ENCODE data around the gene GADL1. TPM values are rescaled to one million over a fixed set of nuclear protein-coding genes. Genes with fewer than 3 reads are reported as not detected.
A peak's percentile ranks its signal among the peaks of the same experiment; 100 is the strongest.

GADL1 gene
- total and polyA plus RNA-seq, 2 experiments from 2014 or later = not detected

GRCh38 chr3:30811151-30811795 is 83.2 kb downstream of the GADL1 start:
- Histone ChIP-seq H3K79me2 (ENCODE audit: insufficient read depth) (no peaks in the 10 kb centered on the region), H3K4me1 (ENCODE audit: insufficient read depth) (no peaks in the 10 kb centered on the region), H4K20me1 (ENCODE audit: insufficient read depth) (no peaks in the 10 kb centered on the region), H2AFZ (0 out of 2 replicates have a peak overlapping the region, but pooled peaks have one; percentile 43), H3K9me2 (ENCODE audit: insufficient read depth) (peaks cover 3% of the 10 kb centered on the region; the same call in 1 of the 2 replicates), H3K36me3 (ENCODE audit: low read depth) (no peaks in the 10 kb centered on the region), H3K4me2 (ENCODE audit: unreplicated experiment) (no peak overlapping the region), H3F3A (ENCODE audit: insufficient read depth) (no peaks in the 10 kb centered on the region), H3K27me3 (replicated peaks; ENCODE audit: insufficient read depth) (no peaks in the 10 kb centered on the region), H3K9me3 (ENCODE audit: low read depth) (no peaks in the 10 kb centered on the region), H3K9ac (no peak overlapping the region), H3K4me3 (no peak overlapping the region), H3K27ac (no peak overlapping the region)
- DNase-seq = no peak
- TF ChIP-seq EZH2phosphoT487 (IDR thresholded peaks at IDR 0.05; ENCODE audit: insufficient read depth, low read depth) = no peak
- no peak for TF ChIP-seq EZH2 (IDR thresholded peaks at IDR 0.05; ENCODE audit: insufficient read depth, poor library complexity, severe bottlenecking)
- 18 to 20% methylated on average over 4 of the region's 4 CpGs for WGBS, 2 experiments (ENCODE audit: low coverage in 1 of 2, low lambda C conversion rate in 2 of 2, missing lambda C conversion rate in 2 of 2)
- in situ Hi-C loops (cut with MboI) = no loop called here

DNA sequence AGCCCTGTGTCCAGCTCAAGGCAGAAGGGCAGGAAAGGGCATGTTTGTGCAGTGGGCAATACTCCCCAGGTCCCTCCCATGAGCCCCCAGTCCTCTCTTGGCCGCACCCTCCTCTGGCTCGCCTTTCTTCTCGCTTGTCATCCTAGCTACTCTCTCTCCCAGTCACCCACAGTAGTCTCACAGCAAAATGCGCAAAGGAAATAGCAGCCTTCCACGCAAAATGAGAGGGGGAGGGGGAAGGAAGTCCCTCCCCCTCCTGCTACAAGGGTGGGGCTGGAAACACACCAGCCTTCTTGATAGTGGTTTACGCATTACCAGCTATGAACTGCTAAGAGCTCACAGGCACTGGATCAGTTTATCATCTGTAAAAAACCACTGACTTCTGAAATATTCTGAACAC is 83.8 kb downstream of the GADL1 start:
- H3K79me2 ChIP-seq (ENCODE audit: insufficient read depth) = no peaks in the 10 kb centered on the region
- no peaks in the 10 kb centered on the region for H3K27me3 ChIP-seq (replicated peaks; ENCODE audit: insufficient read depth)
- in situ Hi-C loops (cut with MboI) = no loop called here
- no peak for DNase-seq
- TF ChIP-seq EZH2phosphoT487 (IDR thresholded peaks at IDR 0.05; ENCODE audit: insufficient read depth, low read depth) = no peak
- no peak for TF ChIP-seq EZH2 (IDR thresholded peaks at IDR 0.05; ENCODE audit: insufficient read depth, poor library complexity, severe bottlenecking)
- H3K27ac ChIP-seq = no peak overlapping the region
- no peak overlapping the region for H3K4me3 ChIP-seq
- H3K4me2 ChIP-seq (ENCODE audit: unreplicated experiment) = no peak overlapping the region
- H3K36me3 ChIP-seq (ENCODE audit: low read depth) = no peaks in the 10 kb centered on the region
- H3K9ac ChIP-seq = no peak overlapping the region
- H3K4me1 ChIP-seq (ENCODE audit: insufficient read depth) = no peaks in the 10 kb centered on the region
- no peak overlapping the region for H2AFZ ChIP-seq
- peaks cover 3% of the 10 kb centered on the region; the same call in 1 of the 2 replicates for H3K9me2 ChIP-seq (ENCODE audit: insufficient read depth)
- no peaks in the 10 kb centered on the region for H3F3A ChIP-seq (ENCODE audit: insufficient read depth)
- 90 to 94% methylated on average over 6 of the region's 6 CpGs for WGBS, 2 experiments (ENCODE audit: low coverage in 1 of 2, low lambda C conversion rate in 2 of 2, missing lambda C conversion rate in 2 of 2)
- no peaks in the 10 kb centered on the region for H4K20me1 ChIP-seq (ENCODE audit: insufficient read depth)
- no peaks in the 10 kb centered on the region for H3K9me3 ChIP-seq (ENCODE audit: low read depth)

GRCh38 chr3:30805695-30806094 is 88.8 kb downstream of the GADL1 start:
- H3K9ac ChIP-seq = no peak overlapping the region
- H4K20me1 ChIP-seq (ENCODE audit: insufficient read depth) = no peaks in the 10 kb centered on the region
- H2AFZ ChIP-seq = no peak overlapping the region
- no peaks in the 10 kb centered on the region for H3K4me1 ChIP-seq (ENCODE audit: insufficient read depth)
- no peak overlapping the region for H3K27ac ChIP-seq
- H3K9me2 ChIP-seq (ENCODE audit: insufficient read depth) = peaks cover 10% of the 10 kb centered on the region
- H3K4me2 ChIP-seq (ENCODE audit: unreplicated experiment) = no peak overlapping the region
- no peaks in the 10 kb centered on the region for H3F3A ChIP-seq (ENCODE audit: insufficient read depth)
- H3K79me2 ChIP-seq (ENCODE audit: insufficient read depth) = no peaks in the 10 kb centered on the region
- H3K36me3 ChIP-seq (ENCODE audit: low read depth) = no peaks in the 10 kb centered on the region
- no peaks in the 10 kb centered on the region for H3K9me3 ChIP-seq (ENCODE audit: low read depth)
- H3K27me3 ChIP-seq (replicated peaks; ENCODE audit: insufficient read depth) = no peaks in the 10 kb centered on the region
- H3K4me3 ChIP-seq = no peak overlapping the region
- TF ChIP-seq EZH2phosphoT487 (IDR thresholded peaks at IDR 0.05; ENCODE audit: insufficient read depth, low read depth) = no peak
- no peak for TF ChIP-seq EZH2 (IDR thresholded peaks at IDR 0.05; ENCODE audit: insufficient read depth, poor library complexity, severe bottlenecking)
- WGBS, 2 experiments (ENCODE audit: low coverage in 1 of 2, low lambda C conversion rate in 2 of 2, missing lambda C conversion rate in 2 of 2) = 83 to 91% methylated on average over 6 of the region's 6 CpGs
- in situ Hi-C loops (cut with MboI) = no loop called here
- no peak for DNase-seq

DNA sequence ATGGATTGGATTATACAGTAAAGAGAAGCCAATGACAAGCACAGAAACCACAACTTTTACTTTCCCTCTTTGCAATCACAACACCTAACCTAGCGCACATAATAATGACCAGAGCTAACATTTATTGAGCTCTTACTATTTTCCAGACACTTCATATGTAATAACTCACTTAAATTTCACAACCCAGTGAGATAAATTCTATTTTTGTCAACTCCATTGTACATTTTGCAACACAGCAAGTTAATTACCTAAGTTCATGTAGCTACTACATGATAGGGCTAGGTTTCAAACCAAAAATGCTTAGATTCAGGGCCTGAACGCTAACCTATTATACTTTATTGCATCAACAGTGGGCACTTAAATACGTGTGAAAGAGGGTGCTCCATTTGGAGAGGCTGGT is 89.5 kb downstream of the GADL1 start:
- no peaks in the 10 kb centered on the region for H3K27me3 ChIP-seq (replicated peaks; ENCODE audit: insufficient read depth)
- H2AFZ ChIP-seq = no peak overlapping the region
- peaks cover 10% of the 10 kb centered on the region for H3K9me2 ChIP-seq (ENCODE audit: insufficient read depth)
- TF ChIP-seq EZH2 (IDR thresholded peaks at IDR 0.05; ENCODE audit: insufficient read depth, poor library complexity, severe bottlenecking) (no peak), EZH2phosphoT487 (IDR thresholded peaks at IDR 0.05; ENCODE audit: insufficient read depth, low read depth) (no peak)
- no peak overlapping the region for H3K4me3 ChIP-seq
- DNase-seq = no peak
- no peaks in the 10 kb centered on the region for H3K79me2 ChIP-seq (ENCODE audit: insufficient read depth)
- H3K4me2 ChIP-seq (ENCODE audit: unreplicated experiment) = no peak overlapping the region
- 58 to 73% methylated on average over 3 of the region's 3 CpGs for WGBS, 2 experiments (ENCODE audit: low coverage in 1 of 2, low lambda C conversion rate in 2 of 2, missing lambda C conversion rate in 2 of 2)
- no peaks in the 10 kb centered on the region for H3K4me1 ChIP-seq (ENCODE audit: insufficient read depth)
- in situ Hi-C loops (cut with MboI) = no loop called here
- no peaks in the 10 kb centered on the region for H3K36me3 ChIP-seq (ENCODE audit: low read depth)
- no peaks in the 10 kb centered on the region for H4K20me1 ChIP-seq (ENCODE audit: insufficient read depth)
- H3F3A ChIP-seq (ENCODE audit: insufficient read depth) = no peaks in the 10 kb centered on the region
- H3K9ac ChIP-seq = no peak overlapping the region
- H3K9me3 ChIP-seq (ENCODE audit: low read depth) = no peaks in the 10 kb centered on the region
- no peak overlapping the region for H3K27ac ChIP-seq
